HCT116 (cell line): ENCODE data around the gene CDYL. TPM values are rescaled to one million over a fixed set of nuclear protein-coding genes. Genes with fewer than 3 reads are reported as not detected.

Experiments
- ATAC-seq: fragments of 200-7000 bp; cut with Tn5 transposase; 2 replicates; pipeline ENCODE4 v1.9.1; 2020; ENCODE audit warnings: mild to moderate bottlenecking, moderate library complexity
- BruUV-seq: library from RNA; stranded (reverse); fragments of 400-500 nt; replicated peaks from 2 replicates; lab custom pipeline; 2021; lab: Mats Ljungman, UMichigan
- CTCF ChIA-PET: fragments of 300-600 bp; sonication (Branson Sonifier 250); formaldehyde crosslinking; loops from one replicate; lab custom pipeline; 2021; ENCODE audit warnings: antibody characterized with exemption; lab: Charles Lee
- POLR2A ChIA-PET: fragments of 300-600, 350-600 bp; sonication (Branson Sonifier 250); formaldehyde crosslinking; loops from one replicate; lab custom pipeline; 2021; ENCODE audit warnings: antibody characterized with exemption; lab: Charles Lee
- RAD21 ChIA-PET, 2 experiments: fragments of 300-600 bp; sonication (Branson Sonifier 250); formaldehyde crosslinking; loops; one replicate each; lab custom pipeline; 2023; ENCODE audit warnings: low total read pairs in 2 of 2; ENCODE audit not compliant: uncharacterized antibody in 2 of 2, unreplicated experiment in 2 of 2, low non-redundant PET in 1 of 2; lab: Charles Lee
- DNase-seq: peaks from one replicate; pipeline ENCODE4 v3.0.0-alpha.2; 2010; ENCODE audit warnings: low read depth, low spot score
- H2AFZ ChIP-seq: fragments of 200-600 bp; shearing (Covaris generic), sonication (generic); 2 replicates; pipeline ENCODE4 v1.6.1; 2017; ENCODE audit warnings: low read depth, mixed run types, mixed read lengths, antibody characterized with exemption, low read length; ENCODE audit not compliant: poor library complexity, severe bottlenecking
- H3K27ac ChIP-seq: 2 replicates; pipeline ENCODE4 v1.5.1; 2012; ENCODE audit warnings: low read depth, low read length
- H3K27me3 ChIP-seq: fragments of 200-600 bp; sonication (generic); 2 replicates; pipeline ENCODE4 v1.6.1; 2016; ENCODE audit warnings: mixed run types, low read length, mixed read lengths; ENCODE audit not compliant: insufficient read depth
- H3K36me3 ChIP-seq, 2 experiments: fragments of 200-500 bp in 1 of 2; fragments of 200-600 bp in 1 of 2; sonication (Bioruptor generic) in 1 of 2; sonication (generic) in 1 of 2; 2 replicates each; pipeline versions ENCODE4 v1.5.1 to v1.6.1; 2014 to 2016; ENCODE audit warnings: low read length in 2 of 2, inconsistent platforms in 1 of 2, mixed read lengths in 1 of 2, mixed run types in 1 of 2; ENCODE audit not compliant: insufficient read depth in 2 of 2, control insufficient read depth in 1 of 2
- H3K4me1 ChIP-seq, 2 experiments: fragments of 200-600 bp in 1 of 2; sonication (generic) in 1 of 2; 2 replicates each; pipeline versions ENCODE4 v1.5.1 to v1.6.1; 2012 to 2017; ENCODE audit warnings: low read length in 2 of 2, inconsistent platforms in 1 of 2, mild to moderate bottlenecking in 1 of 2, mixed read lengths in 1 of 2, mixed run types in 1 of 2, moderate library complexity in 1 of 2; ENCODE audit not compliant: insufficient read depth in 2 of 2, control insufficient read depth in 1 of 2
- H3K4me2 ChIP-seq: fragments of 200-600 bp; sonication (generic); 2 replicates; pipeline ENCODE4 v1.6.1; 2017; ENCODE audit warnings: mixed run types, low read length, mixed read lengths
- H3K4me3 ChIP-seq, 2 experiments: fragments of 200-600 bp in 1 of 2; sonication (generic) in 1 of 2; replicated peaks in 1 of 2; 2 replicates each; pipeline ENCODE4 v1.5.1; 2011 to 2016; ENCODE audit warnings: low read length in 2 of 2, control low read depth in 1 of 2, low read depth in 1 of 2, mild to moderate bottlenecking in 1 of 2, mixed read lengths in 1 of 2, mixed run types in 1 of 2
- H3K79me2 ChIP-seq: fragments of 200-600 bp; sonication (generic); 2 replicates; pipeline ENCODE4 v1.6.1; 2017; ENCODE audit warnings: mild to moderate bottlenecking, mixed run types, low read length, moderate library complexity, mixed read lengths; ENCODE audit not compliant: insufficient read depth
- H3K9ac ChIP-seq: fragments of 200-600 bp; sonication (generic); 2 replicates; pipeline ENCODE4 v1.6.1; 2016; ENCODE audit warnings: low read length, mixed read lengths
- H3K9me2 ChIP-seq: fragments of 200-600 bp; sonication (generic), shearing (Covaris generic); 2 replicates; pipeline ENCODE4 v1.6.1; 2017; ENCODE audit warnings: mixed run types, mild to moderate bottlenecking, moderate library complexity; ENCODE audit not compliant: insufficient read depth
- H3K9me3 ChIP-seq, 2 experiments: fragments of 200-500 bp in 1 of 2; fragments of 200-600 bp in 1 of 2; sonication (Bioruptor generic) in 1 of 2; sonication (generic) in 1 of 2; 2 replicates each; pipeline ENCODE4 v1.6.1; 2014 to 2017; ENCODE audit warnings: low read length in 2 of 2, mixed read lengths in 2 of 2, inconsistent platforms in 1 of 2, low read depth in 1 of 2, mild to moderate bottlenecking in 1 of 2, mixed run types in 1 of 2, moderate library complexity in 1 of 2; ENCODE audit not compliant: control insufficient read depth in 1 of 2, insufficient read depth in 1 of 2
- H4K20me1 ChIP-seq: fragments of 200-600 bp; sonication (generic), shearing (Covaris generic); 2 replicates; pipeline ENCODE4 v1.6.1; 2017; ENCODE audit warnings: mixed run types, mild to moderate bottlenecking, moderate library complexity; ENCODE audit not compliant: insufficient read depth
- CEBPB ChIP-seq: IDR thresholded peaks from 2 replicates; pipeline ENCODE4 v1.6.1; 2012; ENCODE audit warnings: low read depth
- CTCF ChIP-seq, 3 experiments: fragments of 200-600 bp in 1 of 3; sonication (generic) in 1 of 3; IDR thresholded peaks in 2 of 3; conservative IDR thresholded peaks in 1 of 3; 2 replicates each; pipeline ENCODE4 v1.5.1; 2012 to 2017; ENCODE audit warnings: low read depth in 2 of 3, low read length in 2 of 3, antibody characterized with exemption in 1 of 3, borderline replicate concordance in 1 of 3, control low read depth in 1 of 3, mild to moderate bottlenecking in 1 of 3, mixed read lengths in 1 of 3, mixed run types in 1 of 3, moderate library complexity in 1 of 3; ENCODE audit not compliant: insufficient read depth in 1 of 3
- FOSL1 ChIP-seq: IDR thresholded peaks from 2 replicates; pipeline ENCODE4 v1.6.1; 2012; ENCODE audit warnings: low read depth
- MAX ChIP-seq: IDR thresholded peaks from 2 replicates; pipeline ENCODE4 v1.6.1; 2012
- REST ChIP-seq: IDR thresholded peaks from 2 replicates; pipeline ENCODE4 v1.6.1; 2012; ENCODE audit warnings: low read depth
- SIN3A ChIP-seq: IDR thresholded peaks from 2 replicates; pipeline ENCODE4 v1.6.1; 2012; ENCODE audit warnings: low read depth
- YY1 ChIP-seq: IDR thresholded peaks from 2 replicates; pipeline ENCODE4 v1.6.1; 2011; ENCODE audit warnings: low read length, low read depth, moderate library complexity, mild to moderate bottlenecking; ENCODE audit not compliant: insufficient replicate concordance; ENCODE audit errors: extremely low read depth
- ZNF274 ChIP-seq: fragments of 200-500 bp; sonication (Bioruptor generic); IDR thresholded peaks from 2 replicates; pipeline ENCODE4 v1.6.1; 2014; ENCODE audit warnings: mild to moderate bottlenecking, low read depth, low read length, inconsistent platforms
- intact Hi-C: fragments of 100-400 bp; cut with micrococcal nuclease; formaldehyde crosslinking; loops from 2 replicates; pipeline ENCODE4 v1.10.0; 2022
- total RNA-seq: library from RNA; stranded (reverse); gene quantifications from one replicate; pipeline ENCODE4 v1.2.1, GENCODE V29; 2021; ENCODE audit not compliant: unreplicated experiment

The CDYL gene
- total RNA-seq, 1 experiment from 2014 or later = 42.6 TPM

- POLR2A ChIA-PET = no interaction called here
- Histone ChIP-seq H3K27me3 (no peaks in the 10 kb centered on the region), H3K9ac (no peak overlapping the region), H3K36me3 (no peaks in the 10 kb centered on the region), H2AFZ (no peak overlapping the region), H3K9me3 (no peaks in the 10 kb centered on the region), H4K20me1 (peaks cover 10% of the 10 kb centered on the region; the same call in 1 of the 2 replicates), H3K9me2 (no peaks in the 10 kb centered on the region), H3K4me3 (no peak overlapping the region), H3K27ac (no peak overlapping the region), H3K4me2 (no peak overlapping the region), H3K79me2 (peaks cover 76% of the 10 kb centered on the region), H3K4me1 (no peaks in the 10 kb centered on the region)
- intact Hi-C loops = no loop called here
- no peak for DNase-seq
- RAD21 ChIA-PET = no interaction called here
- no peak for TF ChIP-seq MAX
- no peak for TF ChIP-seq SIN3A
- TF ChIP-seq ZNF274 = no peak
- no peak for TF ChIP-seq CTCF (IDR thresholded peaks at IDR 0.05 in 2 of 3, conservative IDR thresholded peaks at IDR 0.05 in 1 of 3; ENCODE audit: borderline replicate concordance in 1 of 3, insufficient read depth in 1 of 3, low read depth in 2 of 3, low read length in 2 of 3)
- no peak for TF ChIP-seq FOSL1
- no peak for TF ChIP-seq YY1
- CTCF ChIA-PET = no interaction called here
- no TSS peak for BruUV-seq
- no peak for ATAC-seq
Observed at GRCh38 chr6:4888841-4889240, 112.6 kb downstream of the CDYL start.

- no peak overlapping the region for H3K4me2 ChIP-seq
- no peak overlapping the region for H3K27ac ChIP-seq
- ATAC-seq (no peak), DNase-seq (no peak)
- H3K4me1 ChIP-seq = no peaks in the 10 kb centered on the region
- BruUV-seq = no TSS peak
- peaks cover 68% of the 10 kb centered on the region for H3K79me2 ChIP-seq
- POLR2A ChIA-PET = no interaction called here
- H4K20me1 ChIP-seq = peaks cover 7% of the 10 kb centered on the region; the same call in 1 of the 2 replicates
- H3K9me3 ChIP-seq = no peaks in the 10 kb centered on the region
- no peaks in the 10 kb centered on the region for H3K9me2 ChIP-seq
- no peak overlapping the region for H3K9ac ChIP-seq
- intact Hi-C loops = no loop called here
- CTCF ChIA-PET = no interaction called here
- TF ChIP-seq REST (no peak), CEBPB (no peak), MAX (no peak)
- no peak overlapping the region for H3K4me3 ChIP-seq
- RAD21 ChIA-PET = no interaction called here
- H3K27me3 ChIP-seq = no peaks in the 10 kb centered on the region
- no peaks in the 10 kb centered on the region for H3K36me3 ChIP-seq
- no peak overlapping the region for H2AFZ ChIP-seq
Observed at GRCh38 chr6:4889701-4890100, 113.5 kb downstream of the CDYL start.
